HepG2 (cell line): ENCODE results near the gene COX6A2. TPM values are rescaled to one million over a fixed set of nuclear protein-coding genes. Genes with fewer than 3 reads are reported as not detected.

ENCODE experiments used
- ATAC-seq: fragments of 200-7000 bp; cut with Tn5 transposase; 3 replicates; pipeline ENCODE4 v1.9.1; 2020; ENCODE audit warnings: mild to moderate bottlenecking, moderate library complexity
- BruUV-seq: library from RNA; stranded (reverse); fragments of 400-500 nt; replicated peaks from 2 replicates; lab custom pipeline; 2021; lab: Mats Ljungman, UMichigan
- CTCF ChIA-PET: fragments of 300-600 bp; formaldehyde crosslinking; extraction: SDS; loops from one replicate; lab custom pipeline; 2021; ENCODE audit warnings: low total read pairs, inconsistent platforms, low intra/inter-chr PET ratio; lab: Yijun Ruan, JAX
- POLR2A ChIA-PET: fragments of 350-600 bp; sonication (Branson Sonifier 250); formaldehyde crosslinking; loops from one replicate; lab custom pipeline; 2020; ENCODE audit warnings: antibody characterized with exemption, inconsistent platforms; lab: Yijun Ruan, JAX
- DNase-seq: peaks from one replicate; pipeline ENCODE4 v3.0.0-alpha.2; 2015; ENCODE audit warnings: low spot score
- FAIRE-seq: peaks from 3 replicates; lab custom pipeline; 2011; peaks lifted over from hg19 to GRCh38; lab: Jason Lieb, UNC
- H2AFZ ChIP-seq: one replicate; pipeline ENCODE4 v1.6.1; 2011; ENCODE audit warnings: low read length, inconsistent platforms
- H3K27ac ChIP-seq: fragments of 300-600 bp; 3 replicates; pipeline ENCODE4 v1.8.0; 2011; ENCODE audit warnings: mixed run types, mild to moderate bottlenecking, mixed read lengths, low read length, inconsistent platforms; ENCODE audit not compliant: insufficient read depth; ENCODE audit errors: extremely low read length
- H3K27me3 ChIP-seq, 2 experiments: fragments of 200-600 bp in 1 of 2; 2 replicates in 1 of 2; 3 replicates in 1 of 2; pipeline versions ENCODE4 v1.6.0 to v1.8.0; 2011; ENCODE audit warnings: low read length in 2 of 2, mild to moderate bottlenecking in 2 of 2, moderate library complexity in 2 of 2, inconsistent platforms in 1 of 2; ENCODE audit not compliant: insufficient read depth in 2 of 2, control insufficient read depth in 1 of 2
- H3K36me3 ChIP-seq, 2 experiments: fragments of 200-600 bp in 1 of 2; replicated peaks in 1 of 2; 2 replicates in 1 of 2; 3 replicates in 1 of 2; pipeline versions ENCODE4 v1.5.1 to v1.8.0; 2011; ENCODE audit warnings: low read length in 2 of 2, inconsistent platforms in 1 of 2; ENCODE audit not compliant: insufficient read depth in 2 of 2, control insufficient read depth in 1 of 2
- H3K4me1 ChIP-seq: 2 replicates; pipeline ENCODE4 v1.5.1; 2012; ENCODE audit warnings: low read length, inconsistent platforms; ENCODE audit not compliant: insufficient read depth
- H3K4me2 ChIP-seq: 2 replicates; pipeline ENCODE4 v1.6.0; 2011; ENCODE audit warnings: low read depth, low read length, inconsistent platforms
- H3K4me3 ChIP-seq, 3 experiments: fragments of 200-600 bp in 1 of 3; sonication (generic), shearing (Covaris generic) in 1 of 3; replicated peaks in 1 of 3; 2 replicates each; pipeline ENCODE4 v1.5.1; 2011 to 2016; ENCODE audit warnings: low read length in 3 of 3, inconsistent platforms in 2 of 3, low read depth in 2 of 3, mild to moderate bottlenecking in 2 of 3, control low read depth in 1 of 3, mixed read lengths in 1 of 3; ENCODE audit not compliant: insufficient read depth in 1 of 3
- H3K79me2 ChIP-seq: one replicate; pipeline ENCODE4 v1.6.1; 2011; ENCODE audit warnings: low read length, inconsistent platforms; ENCODE audit not compliant: insufficient read depth
- H3K9ac ChIP-seq: 2 replicates; pipeline ENCODE4 v1.6.0; 2011; ENCODE audit warnings: mild to moderate bottlenecking, low read depth, low read length, inconsistent platforms; ENCODE audit not compliant: insufficient read depth
- H3K9me3 ChIP-seq: 2 replicates; pipeline ENCODE4 v1.5.1; 2012; ENCODE audit warnings: mild to moderate bottlenecking, low read length
- H4K20me1 ChIP-seq: 2 replicates; pipeline ENCODE4 v1.6.0; 2011; ENCODE audit warnings: inconsistent platforms, mild to moderate bottlenecking, low read length, moderate library complexity; ENCODE audit not compliant: insufficient read depth
- AGO2 ChIP-seq: fragments of 200-400 bp; formaldehyde crosslinking; optimal IDR thresholded peaks from 2 replicates; pipeline ENCODE3; 2017; ENCODE audit warnings: mild to moderate bottlenecking, low read depth, low read length, moderate library complexity
- ZBTB33 ChIP-seq: sonication (generic); formaldehyde crosslinking; IDR thresholded peaks from 2 replicates; pipeline ENCODE4 v1.4.0; 2020; ENCODE audit warnings: missing genetic modification reagents
- ZBTB8A ChIP-seq: sonication (generic); formaldehyde crosslinking; IDR thresholded peaks from 2 replicates; pipeline ENCODE4 v1.4.0; 2020; ENCODE audit warnings: mild to moderate bottlenecking, low read depth, missing genetic modification reagents, borderline replicate concordance
- ZNF34 ChIP-seq: sonication (generic); formaldehyde crosslinking; IDR thresholded peaks from 2 replicates; pipeline ENCODE4 v1.4.0; 2020; ENCODE audit warnings: mild to moderate bottlenecking, missing genetic modification reagents, borderline replicate concordance
- ZNF75D ChIP-seq: sonication (generic); formaldehyde crosslinking; IDR thresholded peaks from 2 replicates; pipeline ENCODE4 v1.8.1; 2023; ENCODE audit warnings: missing genetic modification reagents, mild to moderate bottlenecking, borderline replicate concordance
- WGBS: methylation state at CpG from one replicate; pipeline ENCODE4 v1.1.6; 2017; ENCODE audit warnings: low lambda C conversion rate; 5-methylcytosine and 5-hydroxymethylcytosine counted together
- in situ Hi-C: cut with HindIII; loops from 2 replicates; pipeline ENCODE4 v1.10.0; 2017; ENCODE audit warnings: low pct_unique_long_range_greater_than_20kb; ENCODE audit not compliant: extremely low pct_ligation_motif_present
- intact Hi-C: fragments of 100-400 bp; cut with micrococcal nuclease; formaldehyde crosslinking; loops from one replicate; pipeline ENCODE4 v1.10.0; 2022; ENCODE audit not compliant: unreplicated experiment
- polyA plus RNA-seq, 8 experiments: library from polyadenylated mRNA; depleted of rRNA in 3 of 8; stranded (reverse) in 7 of 8; unstranded in 1 of 8; fragments of >200 nt; fragmentation: Illumina TruSeq in 4 of 8; extraction: Trizol in 4 of 8; gene quantifications; 2 replicates each; pipeline versions ENCODE4 v1.2.1 to v1.2.3, GENCODE V29; 2011 to 2016; ENCODE audit warnings: low read depth in 4 of 8, missing spikeins in 1 of 8, mixed read lengths in 1 of 8; ENCODE audit not compliant: insufficient read depth in 1 of 8
- total RNA-seq, 5 experiments: library from RNA; depleted of rRNA; stranded (reverse); fragments of >200 nt; fragmentation: Illumina TruSeq; extraction: Trizol; gene quantifications; 2 replicates each; pipeline ENCODE4 v1.2.3, GENCODE V29; 2016; ENCODE audit warnings: low read depth in 1 of 5

Gene COX6A2
- total and polyA plus RNA-seq, 2 of the 13 experiments (the other 11 are each of a cell fraction or from before 2014, with no cell fraction given) = not detected

GRCh38 chr16:31435341-31436220 is 7.4 kb upstream of the COX6A2 start:
- Histone ChIP-seq H4K20me1 (no peaks in the 10 kb centered on the region), H3K4me1 (no peaks in the 10 kb centered on the region), H3K79me2 (no peaks in the 10 kb centered on the region), H2AFZ (no peak overlapping the region), H3K4me2 (no peak overlapping the region), H3K9me3 (no peaks in the 10 kb centered on the region), H3K27ac (no peak overlapping the region), H3K9ac (no peak overlapping the region), H3K36me3 (no peaks in the 10 kb centered on the region), H3K27me3 (peaks cover 1 to 23% of the 10 kb centered on the region in 2 experiments; a peak in 2 of 5 replicates), H3K4me3 (no peak overlapping the region)
- TF ChIP-seq AGO2 (no peak), ZBTB33 (CRISPR knock-in tag) (peak; percentile 58; the same call in 1 of the 2 replicates), ZNF75D (no peak), ZBTB8A (CRISPR knock-in tag) (no peak), ZNF34 (CRISPR knock-in tag) (no peak)
- intact Hi-C loops = no loop called here
- DNase-seq (no peak), FAIRE-seq (no peak), ATAC-seq (peak; percentile 44)
- no TSS peak for BruUV-seq
- in situ Hi-C loops = loop anchor here (25.0 kb wide), 1 partner anchor 223 kb away; the partner anchor contains the start of genes PYCARD, PYDC1 and TRIM72
- WGBS = 72% methylated on average over 29 of the region's 47 CpGs
- POLR2A ChIA-PET = no interaction called here
- CTCF ChIA-PET = no interaction called here
